ENCODE data around the gene MPO. TPM values are rescaled to one million over a fixed set of nuclear protein-coding genes. Genes with fewer than 3 reads are reported as not detected.
A peak's percentile ranks its signal among the peaks of the same experiment; 100 is the strongest.

MPO gene
- total RNA-seq = not detected

GRCh38 chr17:58280480-58281217, at the start of gene MPO:
Gene MPO (minus strand): TSS chr17:58280935. CDS start chr17:58280758, 177 bp downstream.
- ATAC-seq = no peak

- ATAC-seq = no peak
Measured at GRCh38 chr17:58329810-58330537, 49.2 kb upstream of the MPO start.

GRCh38 chr17:58329035-58329809, 48.5 kb upstream of the MPO start:
- peak; percentile 19 for ATAC-seq

- ATAC-seq = peak; percentile 5
Measured at GRCh38 chr17:58328195-58329034, 47.7 kb upstream of the MPO start, which contains the start of gene TSPOAP1. Gene TSPOAP1 (minus strand): TSS chr17:58328795. CDS start chr17:58327920, 875 bp downstream.

GRCh38 chr17:58327363-58328194, 46.8 kb upstream of the MPO start:
- no peak for ATAC-seq

GRCh38 chr17:58326609-58327362, 46.1 kb upstream of the MPO start:
- no peak for ATAC-seq

- no peak for ATAC-seq
Measured at GRCh38 chr17:58325976-58326468, 45.3 kb upstream of the MPO start.

- no peak for ATAC-seq
Measured at GRCh38 chr17:58325289-58325726, 44.6 kb upstream of the MPO start.

- peak; percentile 55 for ATAC-seq
Measured at GRCh38 chr17:58324409-58325288, 43.9 kb upstream of the MPO start.

- ATAC-seq = no peak
Measured at GRCh38 chr17:58324056-58324408, 43.3 kb upstream of the MPO start.

- ATAC-seq = no peak
Measured at GRCh38 chr17:58323366-58324055, 42.8 kb upstream of the MPO start.

GRCh38 chr17:58322581-58323185, 41.9 kb upstream of the MPO start:
- no peak for ATAC-seq

- ATAC-seq = no peak
Measured at GRCh38 chr17:58321571-58322525, 41.1 kb upstream of the MPO start.

- no peak for ATAC-seq
Measured at GRCh38 chr17:58320570-58321323, 40.0 kb upstream of the MPO start.

GRCh38 chr17:58320163-58320558, 39.4 kb upstream of the MPO start:
- ATAC-seq = no peak
